ENCODE measurements around the gene NAGPA.

The NAGPA gene

DNA sequence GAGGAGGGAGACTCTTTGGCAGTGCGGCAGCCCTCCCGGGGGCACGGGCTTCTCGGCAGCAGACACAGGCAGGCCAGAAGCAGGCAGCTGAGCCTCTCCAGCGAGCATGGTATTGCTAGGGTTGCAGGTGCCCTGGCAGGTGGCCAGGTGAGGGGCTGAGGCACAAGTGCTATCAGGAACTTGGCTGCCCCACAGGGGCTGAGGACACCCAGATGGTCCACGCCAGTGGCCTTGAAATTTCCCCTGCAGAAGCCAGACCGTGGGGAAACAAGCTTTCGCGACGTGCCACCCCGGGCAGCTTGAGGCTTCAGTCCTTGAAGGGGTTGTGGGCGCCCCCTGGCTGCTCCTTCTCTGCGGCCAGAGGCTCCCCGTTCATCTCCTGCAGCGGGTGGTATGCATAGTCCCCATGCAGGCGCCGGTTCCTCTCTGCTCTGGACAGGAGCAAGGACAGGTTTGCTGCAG is 8.5 kb downstream of the NAGPA start:
- DNase-seq = no peak

- no peak for DNase-seq
Measured at GRCh38 chr16:5024632-5025031, 9.1 kb downstream of the NAGPA start.

DNA sequence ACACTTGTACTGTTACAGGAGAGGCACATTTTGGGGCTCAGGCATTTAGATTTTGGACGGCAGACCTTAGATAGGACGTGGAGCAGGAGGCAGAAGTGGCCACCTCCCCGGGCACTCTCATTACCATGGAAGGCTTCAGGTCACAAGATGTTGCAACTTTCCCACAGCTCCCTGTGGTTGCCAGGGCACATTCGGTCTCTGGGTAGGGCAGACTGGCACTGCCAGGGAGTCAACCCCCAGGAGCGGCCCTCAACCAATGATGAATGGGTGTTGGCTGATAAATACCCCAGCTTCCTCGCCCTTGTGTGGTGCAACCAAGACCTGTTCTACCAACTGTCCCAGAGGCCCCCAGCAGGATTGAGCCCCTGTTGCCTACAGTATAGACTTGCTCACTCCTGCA is 11.2 kb downstream of the NAGPA start:
- no peak for DNase-seq

- DNase-seq = no peak
Measured at GRCh38 chr16:5020551-5020950, 13.2 kb downstream of the NAGPA start.

- DNase-seq = no peak
Measured at GRCh38 chr16:5019775-5020174, 14.0 kb downstream of the NAGPA start.

DNA sequence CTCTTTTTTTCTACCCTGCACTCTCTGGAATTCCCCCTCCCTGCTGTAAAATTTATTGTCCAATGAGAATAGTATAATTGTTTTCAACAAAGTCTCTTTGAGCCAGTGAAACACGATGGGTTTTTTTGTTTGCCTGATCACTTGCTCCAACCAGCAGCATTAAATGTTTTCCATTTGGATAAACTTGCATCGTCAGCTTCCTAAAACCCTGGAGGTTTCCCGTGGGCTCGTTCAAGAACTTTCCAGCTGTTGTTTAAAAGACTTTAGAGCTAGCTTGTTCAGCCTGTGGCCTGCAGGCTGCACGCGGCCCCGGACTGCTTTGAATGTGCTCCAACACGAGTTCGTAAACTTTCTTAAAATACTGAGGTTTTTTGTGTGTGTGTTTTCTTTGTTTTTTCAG is 14.9 kb downstream of the NAGPA start:
- DNase-seq = no peak

DNA sequence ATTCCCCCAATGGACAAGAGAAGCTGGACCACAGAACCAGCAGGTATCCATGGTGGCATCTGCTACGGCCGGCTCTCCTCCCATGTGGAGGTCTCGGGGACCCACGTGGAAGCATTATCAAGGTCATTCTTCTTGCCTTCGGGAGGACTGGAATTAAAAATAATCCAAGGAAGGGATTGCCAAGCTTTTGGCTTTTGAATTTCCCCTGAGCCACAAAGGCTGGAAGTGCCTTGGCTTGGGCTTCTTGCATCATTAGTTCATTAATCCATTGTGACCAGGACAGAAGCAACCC is 16.1 kb downstream of the NAGPA start:
- no peak for DNase-seq

DNA sequence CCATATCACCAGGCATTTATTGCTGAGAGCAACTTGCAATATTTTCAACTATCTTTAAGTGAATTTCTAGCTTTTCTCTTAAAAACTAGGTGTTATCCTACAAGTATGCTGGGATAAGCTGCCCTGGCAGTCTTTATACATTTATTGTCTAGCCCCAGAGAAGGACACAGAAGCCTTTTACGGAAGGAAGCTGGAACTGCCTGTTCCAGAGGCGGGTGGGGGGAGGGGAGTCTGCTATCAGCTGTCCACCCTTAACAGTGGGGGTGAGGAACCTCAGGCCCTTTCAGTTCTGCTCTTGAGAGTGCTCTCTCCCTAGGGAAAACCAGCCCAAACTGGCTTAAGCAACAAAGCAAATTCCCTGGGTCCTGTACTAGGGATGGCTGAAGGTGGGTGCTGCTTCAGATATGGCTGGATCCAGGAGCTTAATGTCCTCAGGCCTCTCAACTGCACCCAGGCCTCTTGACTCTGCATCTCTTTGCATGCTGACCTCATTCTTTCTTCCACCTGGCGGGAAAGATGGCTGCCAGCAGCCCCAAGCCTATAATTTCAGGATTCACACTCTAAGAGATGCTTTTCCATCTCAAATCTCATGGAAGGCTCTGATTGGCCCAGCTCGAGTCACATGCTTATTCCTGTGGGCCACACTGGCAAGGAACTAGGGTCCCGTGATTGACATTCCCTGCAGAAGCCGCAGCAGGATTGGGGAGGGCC is 16.6 kb downstream of the NAGPA start:
- no peak for DNase-seq

DNA sequence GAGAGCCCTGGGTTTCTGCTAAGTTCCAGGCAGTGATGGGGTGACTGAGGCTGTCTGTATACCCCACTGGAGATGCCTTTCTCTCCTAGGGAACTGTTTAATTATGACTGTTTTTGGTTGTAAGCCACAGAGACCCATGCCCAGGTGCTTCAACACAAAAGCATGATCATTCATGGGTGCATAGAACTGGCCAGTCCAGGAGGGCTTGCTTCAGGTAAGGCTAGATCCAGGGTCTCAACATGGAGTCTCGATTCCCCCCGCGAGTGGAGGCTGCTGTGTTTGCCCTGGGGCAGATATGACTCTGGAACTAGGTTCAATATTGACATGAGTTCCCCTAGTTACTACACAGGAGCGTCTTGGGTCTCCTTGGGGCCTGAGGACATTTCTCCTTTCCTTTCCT is 17.8 kb downstream of the NAGPA start:
- DNase-seq = no peak

GRCh38 chr16:5015351-5015750 is 18.4 kb downstream of the NAGPA start:
- DNase-seq = no peak

DNA sequence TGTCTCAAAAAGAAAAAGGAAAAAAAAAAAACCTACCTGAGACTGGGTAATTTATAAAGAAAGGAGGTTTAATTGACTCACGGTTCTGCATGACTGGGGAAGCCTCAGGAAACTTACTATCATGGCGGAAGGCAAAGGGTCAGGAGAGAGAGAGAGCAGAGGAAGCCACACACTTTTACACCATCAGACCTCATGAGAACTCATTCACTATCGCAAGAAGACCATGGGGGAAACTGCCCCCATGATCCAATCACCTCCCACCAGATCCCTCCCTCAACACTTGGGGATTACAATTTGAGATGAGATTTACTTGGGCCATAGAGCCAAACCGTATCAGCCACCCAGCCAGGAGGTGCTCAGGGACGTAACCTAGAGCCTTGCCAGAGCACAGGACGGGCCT is 20.8 kb downstream of the NAGPA start:
- no peak for DNase-seq

GRCh38 chr16:5011637-5012036 is 22.1 kb downstream of the NAGPA start:
- DNase-seq = no peak

DNA sequence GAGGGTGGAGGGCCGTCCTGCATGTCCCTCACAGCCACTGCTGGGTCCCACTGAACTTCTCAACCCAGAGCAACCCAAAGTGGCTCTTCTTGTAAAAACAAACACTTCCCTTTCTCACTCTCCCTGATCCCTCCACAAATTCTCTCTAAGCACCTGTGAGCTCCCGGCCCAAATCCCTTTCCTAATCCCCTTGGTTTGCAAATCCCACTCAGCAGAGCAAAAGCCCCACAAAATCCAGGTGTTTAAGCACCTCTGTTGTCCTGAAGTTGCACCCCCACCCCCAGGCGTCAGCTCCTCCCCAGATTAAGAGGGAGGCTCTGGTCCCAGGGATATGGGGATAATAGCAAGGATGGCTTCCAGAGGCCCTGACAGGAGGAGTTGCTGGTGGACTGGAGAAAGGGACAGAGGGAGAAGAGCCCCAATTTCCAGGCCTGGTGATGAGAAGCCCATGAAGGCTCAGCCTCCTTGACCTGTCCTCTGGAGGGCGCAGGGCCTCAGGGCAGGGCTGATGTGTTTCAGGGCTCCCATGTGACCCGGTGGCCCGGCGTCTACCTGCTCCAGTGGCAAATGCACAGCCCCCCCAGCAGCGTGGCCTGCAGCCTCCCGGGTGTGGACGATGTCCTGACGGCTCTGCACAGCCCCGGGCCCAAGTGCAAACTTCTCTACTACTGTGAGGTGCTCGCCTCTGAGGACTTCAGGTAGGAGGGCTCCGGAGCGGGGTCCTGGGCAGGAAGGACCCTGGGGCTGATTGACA is 23.0 kb downstream of the NAGPA start:
- no peak for DNase-seq

GRCh38 chr16:5008311-5008731 is 25.4 kb downstream of the NAGPA start:
- no peak for DNase-seq

DNA sequence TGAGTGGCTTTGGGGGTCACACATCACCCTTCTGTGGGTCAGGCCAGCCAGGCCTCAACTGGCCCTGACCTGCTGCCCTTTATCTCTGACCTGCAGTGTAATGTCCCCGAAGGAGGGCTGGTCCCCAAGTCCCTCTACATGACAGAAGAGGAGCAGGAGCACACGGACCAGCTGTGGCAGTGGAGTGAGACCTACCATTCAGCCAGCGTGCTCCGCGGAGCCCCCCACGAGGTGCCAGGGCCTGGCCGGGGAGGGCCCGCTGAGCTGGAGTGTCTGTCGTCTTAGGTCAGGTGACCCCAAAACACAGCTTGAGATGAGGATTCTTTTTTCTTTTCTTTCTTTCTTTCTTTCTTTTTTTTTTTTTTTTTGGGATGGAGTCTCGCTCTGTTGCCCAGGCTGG is 26.5 kb downstream of the NAGPA start:
- DNase-seq = no peak

- DNase-seq = no peak
Measured at GRCh38 chr16:5006348-5007193, 27.2 kb downstream of the NAGPA start.

- no peak for DNase-seq
Measured at GRCh38 chr16:5005916-5006315, 27.8 kb downstream of the NAGPA start.

DNA sequence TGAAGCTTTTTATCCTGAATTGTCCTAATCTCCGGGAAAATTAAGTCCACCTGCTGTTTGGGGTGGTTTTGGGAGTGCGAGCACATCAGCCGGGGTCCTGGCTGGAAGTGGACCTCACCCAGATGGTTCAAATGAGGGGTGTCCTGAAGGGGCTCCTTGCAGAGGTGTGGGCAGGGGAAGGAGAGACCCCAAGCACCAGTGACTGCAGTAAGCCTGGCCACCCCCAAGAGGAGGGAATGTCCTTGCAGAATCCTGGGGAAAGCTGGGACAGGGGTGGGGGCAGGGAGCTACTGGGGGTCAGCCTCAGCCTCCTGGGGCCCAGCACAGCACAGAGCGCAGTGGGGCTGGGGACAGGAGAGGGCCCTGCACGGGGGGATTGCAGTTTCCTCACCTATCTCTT is 29.4 kb downstream of the NAGPA start:
- no peak for DNase-seq

GRCh38 chr16:5003828-5004227 is 29.9 kb downstream of the NAGPA start:
- DNase-seq = no peak

GRCh38 chr16:5003211-5003610 is 30.5 kb downstream of the NAGPA start:
- DNase-seq = no peak

- no peak for DNase-seq
Measured at GRCh38 chr16:5002699-5003143, 31.0 kb downstream of the NAGPA start.

DNA sequence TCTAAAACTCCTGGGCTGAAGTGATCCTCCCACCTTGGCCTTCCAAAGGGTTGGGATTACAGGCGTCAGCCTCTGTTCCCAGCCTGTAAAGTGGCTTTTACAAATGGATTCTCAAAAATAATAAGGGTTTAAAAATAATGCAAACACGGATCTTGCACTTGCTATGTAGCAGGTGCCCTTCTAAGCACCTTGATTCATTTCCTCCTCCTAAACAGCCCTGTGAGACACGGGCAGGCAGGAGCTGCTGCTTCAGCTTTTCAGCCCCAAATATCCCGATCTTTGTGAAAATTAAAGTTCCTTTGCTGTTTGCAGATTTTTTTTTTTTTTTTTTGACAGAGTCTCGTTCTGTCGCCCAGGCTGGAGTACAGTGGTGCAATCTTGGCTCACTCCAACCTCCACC is 31.7 kb downstream of the NAGPA start:
- DNase-seq = no peak

GRCh38 chr16:5001571-5001970 is 32.2 kb downstream of the NAGPA start:
- no peak for DNase-seq

- DNase-seq = no peak
Measured at GRCh38 chr16:5000573-5001001, 33.1 kb downstream of the NAGPA start.
